Measurements from ENCODE around the gene CPLX1.

The CPLX1 gene

GRCh38 chr4:768076-768475 lies 57.9 kb downstream of the CPLX1 start:
- no peak for DNase-seq
- intact Hi-C loops (cut with DNase I; ENCODE audit: low total_unique reads) = loop anchor here (5.0 kb wide), 1 partner anchor 299 kb away; no protein-coding TSS in a partner anchor
- TF ChIP-seq CTCF (IDR thresholded peaks at IDR 0.05) = no peak
- Histone ChIP-seq H3K36me3 (peaks cover 96% of the 10 kb centered on the region in 3 donors), H3K9me3 (peaks cover 5 to 98% (median 74%) of the 10 kb centered on the region in 3 donors), H3K27ac (no peak overlapping the region), H3K4me1 (peaks cover 0 to 4% (median 0%) of the 10 kb centered on the region in 4 donors), H3K27me3 (no peaks in the 10 kb centered on the region), H3K4me3 (no peak overlapping the region)

GRCh38 chr4:766559-767283 lies 59.2 kb downstream of the CPLX1 start:
- TF ChIP-seq CTCF (IDR thresholded peaks at IDR 0.05) = no peak
- intact Hi-C loops (cut with DNase I; ENCODE audit: low total_unique reads) = loop anchor here (5.0 kb wide), 1 partner anchor 301 kb away; no protein-coding TSS in a partner anchor
- no peak for DNase-seq
- no peaks in the 10 kb centered on the region for H3K4me1 ChIP-seq
- H3K27me3 ChIP-seq = no peaks in the 10 kb centered on the region
- H3K27ac ChIP-seq = no peak overlapping the region
- peaks cover 5 to 98% (median 78%) of the 10 kb centered on the region in 3 donors for H3K9me3 ChIP-seq
- H3K36me3 ChIP-seq = peaks cover 97 to 100% (median 98%) of the 10 kb centered on the region in 3 donors
- H3K4me3 ChIP-seq = no peak overlapping the region

GRCh38 chr4:766152-766515 lies 59.8 kb downstream of the CPLX1 start:
- peaks cover 97 to 100% (median 99%) of the 10 kb centered on the region in 3 donors for H3K36me3 ChIP-seq
- H3K9me3 ChIP-seq = peaks cover 5 to 100% (median 78%) of the 10 kb centered on the region in 3 donors
- H3K27me3 ChIP-seq = no peaks in the 10 kb centered on the region
- DNase-seq = no peak
- no peak for TF ChIP-seq CTCF (IDR thresholded peaks at IDR 0.05)
- H3K27ac ChIP-seq = no peak overlapping the region
- H3K4me1 ChIP-seq = no peaks in the 10 kb centered on the region
- no peak overlapping the region for H3K4me3 ChIP-seq
- intact Hi-C loops (cut with DNase I; ENCODE audit: low total_unique reads) = loop anchor here (5.0 kb wide), 1 partner anchor 301 kb away; no protein-coding TSS in a partner anchor

GRCh38 chr4:764405-765169 lies 61.3 kb downstream of the CPLX1 start:
- peaks cover 5 to 94% (median 83%) of the 10 kb centered on the region in 3 donors for H3K9me3 ChIP-seq
- no peak overlapping the region for H3K27ac ChIP-seq
- DNase-seq = no peak
- H3K27me3 ChIP-seq = no peaks in the 10 kb centered on the region
- intact Hi-C loops (cut with DNase I; ENCODE audit: low total_unique reads) = loop anchor here (5.0 kb wide), 1 partner anchor 303 kb away; no protein-coding TSS in a partner anchor
- no peak for TF ChIP-seq CTCF (IDR thresholded peaks at IDR 0.05)
- no peak overlapping the region for H3K4me3 ChIP-seq
- H3K36me3 ChIP-seq = peaks cover 92 to 97% (median 93%) of the 10 kb centered on the region in 3 donors
- no peaks in the 10 kb centered on the region for H3K4me1 ChIP-seq

- peaks cover 86 to 90% (median 86%) of the 10 kb centered on the region in 3 donors for H3K36me3 ChIP-seq
- no peaks in the 10 kb centered on the region for H3K27me3 ChIP-seq
- no peak for TF ChIP-seq CTCF (IDR thresholded peaks at IDR 0.05)
- peaks cover 5 to 87% (median 77%) of the 10 kb centered on the region in 3 donors for H3K9me3 ChIP-seq
- H3K4me1 ChIP-seq = no peaks in the 10 kb centered on the region
- DNase-seq = no peak
- intact Hi-C loops (cut with DNase I; ENCODE audit: low total_unique reads) = no loop called here
- H3K27ac ChIP-seq = no peak overlapping the region
- H3K4me3 ChIP-seq = no peak overlapping the region
Observed at GRCh38 chr4:763922-764321, 62.0 kb downstream of the CPLX1 start.
